H54 (cell line): ENCODE data around the gene CAST.

Experiments
- DNase-seq: peaks from one replicate; pipeline ENCODE4 v3.0.0; 2011; ENCODE audit warnings: low spot score, mixed read lengths; ENCODE audit not compliant: insufficient read length
- FAIRE-seq: peaks from 3 replicates; lab custom pipeline; 2011; peaks lifted over from hg19 to GRCh38; lab: Jason Lieb, UNC
- POLR2A ChIP-seq: IDR thresholded peaks from 2 replicates; pipeline ENCODE4 v1.6.1; 2011; ENCODE audit warnings: low read depth, mild to moderate bottlenecking, low read length

The CAST gene

GRCh38 chr5:96669909-96670308, 7.7 kb downstream of the CAST start:
- DNase-seq (no peak), FAIRE-seq (no peak)

GRCh38 chr5:96671441-96671840, 9.3 kb downstream of the CAST start:
- DNase-seq (no peak), FAIRE-seq (no peak)
- TF ChIP-seq POLR2A: no peak

More at GRCh38 chr5:96669909-96670308, 7.7 kb downstream of the CAST start:
- TF ChIP-seq POLR2A: no peak

- TF ChIP-seq POLR2A: no peak
- DNase-seq (no peak), FAIRE-seq (no peak)
These were observed 11.0 kb downstream of the CAST start for GRCh38 chr5:96673127-96673526.

GRCh38 chr5:96675882-96676281, 13.7 kb downstream of the CAST start:
- TF ChIP-seq POLR2A: no peak
- no peak for DNase-seq
- peak; percentile 70 for FAIRE-seq

GRCh38 chr5:96677496-96677895, 15.3 kb downstream of the CAST start:
- DNase-seq: no peak
- TF ChIP-seq POLR2A: no peak
- FAIRE-seq: no peak

GRCh38 chr5:96679293-96679692, 17.1 kb downstream of the CAST start:
- FAIRE-seq: no peak

GRCh38 chr5:96680759-96681470, 18.7 kb downstream of the CAST start:
- no peak for TF ChIP-seq POLR2A
- DNase-seq (no peak), FAIRE-seq (peak; percentile 79)

More at GRCh38 chr5:96679293-96679692, 17.1 kb downstream of the CAST start:
- no peak for TF ChIP-seq POLR2A
- DNase-seq: no peak

GRCh38 chr5:96683392-96683791, 21.2 kb downstream of the CAST start:
- DNase-seq: no peak
- FAIRE-seq: no peak
- no peak for TF ChIP-seq POLR2A

- no peak for TF ChIP-seq POLR2A
- no peak for FAIRE-seq
- DNase-seq: no peak
These were observed 21.6 kb downstream of the CAST start for GRCh38 chr5:96683810-96684209.

GRCh38 chr5:96687080-96687479, 24.9 kb downstream of the CAST start:
- DNase-seq: no peak
- FAIRE-seq: no peak
- TF ChIP-seq POLR2A: no peak

GRCh38 chr5:96687812-96688453, 25.8 kb downstream of the CAST start:
- no peak for TF ChIP-seq POLR2A
- FAIRE-seq (peak; percentile 93), DNase-seq (no peak)

- TF ChIP-seq POLR2A: no peak
- DNase-seq: no peak
- no peak for FAIRE-seq
These were observed 28.7 kb downstream of the CAST start for GRCh38 chr5:96690861-96691260.

- peak; percentile 23 for FAIRE-seq
- no peak for TF ChIP-seq POLR2A
- DNase-seq: no peak
These were observed 29.5 kb downstream of the CAST start for GRCh38 chr5:96691503-96692303.

- no peak for DNase-seq
- FAIRE-seq: peak; percentile 33
- TF ChIP-seq POLR2A: no peak
These were observed 30.3 kb downstream of the CAST start for GRCh38 chr5:96692441-96692840.
